Activated CD8-positive, alpha-beta memory T cell treated with anti-CD3 and anti-CD28 coated beads, Interleukin-2, amount 50 U/mL, for 1 hour (primary cell): ENCODE results near the gene ADAD2.

Experiments
- DNase-seq: peaks from one replicate; pipeline ENCODE4 v3.0.0-alpha.2; 2020; ENCODE audit errors: extremely low read depth

The ADAD2 gene

DNA sequence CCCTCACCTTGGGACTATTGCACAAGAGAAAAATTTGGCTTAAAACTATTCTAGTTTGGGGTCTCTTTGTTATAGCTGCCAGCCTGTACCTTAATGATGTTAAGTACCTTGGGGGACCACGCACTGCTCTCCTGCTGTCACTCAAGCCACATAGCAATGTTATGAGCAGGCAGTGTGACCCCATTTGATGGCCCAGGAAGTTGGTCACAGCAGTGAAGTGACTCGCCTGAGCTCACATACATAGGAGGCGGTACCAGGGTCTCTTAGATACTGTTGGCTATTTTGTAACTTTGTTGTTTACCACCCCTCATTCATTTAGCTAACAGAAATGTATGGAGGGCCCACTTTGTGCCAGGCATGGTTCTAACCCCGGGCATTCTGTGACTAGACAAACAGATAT, 32.5 kb downstream of the ADAD2 start:
- DNase-seq, result no peak

DNA sequence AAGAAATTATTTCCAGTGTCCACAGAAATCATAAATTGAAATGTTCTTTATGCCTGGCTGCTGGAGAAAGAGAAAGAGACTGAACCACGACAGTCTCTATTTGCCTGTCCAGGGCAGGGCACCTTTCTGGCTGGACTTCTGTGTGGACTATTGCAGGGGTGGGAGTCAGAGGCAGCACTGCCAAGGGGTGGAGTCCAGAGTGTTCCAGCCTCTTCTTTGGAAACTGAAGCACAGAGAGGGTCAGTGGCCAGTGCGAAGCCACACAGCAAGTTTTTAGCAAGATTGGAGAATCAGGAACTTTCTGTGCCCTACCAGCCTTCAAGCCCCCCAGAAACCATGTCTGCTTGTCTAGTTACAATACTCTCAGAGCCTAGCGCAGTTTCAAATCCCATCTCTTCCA, 33.6 kb downstream of the ADAD2 start:
- no peak for DNase-seq

DNA sequence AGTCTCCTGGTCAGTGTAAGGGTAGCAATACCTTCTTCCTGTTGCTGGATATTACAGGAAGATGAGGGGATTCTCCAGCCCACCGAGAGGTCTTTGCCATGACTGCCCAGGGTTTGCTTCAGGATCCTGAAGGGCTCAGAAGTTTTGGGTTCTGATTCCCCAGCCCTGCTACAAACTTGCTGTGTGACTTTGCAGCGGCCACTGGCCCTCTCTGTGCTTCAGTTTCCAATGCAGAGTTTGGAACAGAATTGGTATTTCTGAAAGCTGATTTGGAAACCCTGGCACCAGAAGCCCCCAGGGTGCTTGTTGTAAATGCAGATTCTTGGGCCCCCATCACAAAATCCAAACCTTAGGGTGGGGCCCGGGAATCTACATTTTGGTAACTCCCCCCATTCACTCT, 34.2 kb downstream of the ADAD2 start:
- DNase-seq, result no peak

DNA sequence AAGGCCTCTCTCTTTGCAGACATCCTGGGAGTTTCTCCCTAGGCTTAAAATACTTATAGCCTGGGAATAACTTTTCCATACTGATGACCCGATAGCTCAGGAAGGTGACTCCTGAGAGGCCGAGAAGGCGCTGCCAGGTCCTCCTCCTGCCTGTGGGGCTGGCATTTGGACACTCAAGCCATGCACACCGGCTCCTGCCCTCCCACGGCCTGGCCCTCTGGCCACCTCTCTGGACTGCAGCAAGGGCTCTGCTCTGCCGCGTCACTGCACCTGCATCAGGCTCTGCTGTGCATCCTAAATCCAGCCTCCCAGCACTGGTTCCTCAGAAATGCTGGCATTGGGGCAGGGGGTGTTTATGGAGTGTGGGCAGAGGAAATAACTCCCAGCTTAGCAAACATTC, 34.6 kb downstream of the ADAD2 start:
- DNase-seq, result no peak

DNA sequence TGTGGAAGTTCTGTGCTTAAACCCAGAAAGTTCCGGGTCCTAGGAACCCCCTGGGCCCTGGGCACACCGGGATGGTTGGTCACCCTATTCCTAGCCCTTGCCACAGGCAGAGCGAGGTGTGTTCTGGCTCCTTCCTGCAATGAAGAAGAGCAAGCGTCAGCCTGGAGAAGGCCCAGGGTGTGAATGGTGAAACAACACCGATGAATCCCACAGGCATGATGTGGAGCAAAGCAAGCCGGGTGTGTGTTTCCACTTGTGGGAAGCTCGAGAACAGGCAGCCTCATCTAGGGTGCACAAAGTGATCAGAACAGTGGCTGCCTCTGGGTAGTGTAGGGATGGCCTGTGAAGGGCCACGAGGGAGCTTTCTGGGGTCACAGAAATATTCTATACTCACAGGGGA, 35.1 kb downstream of the ADAD2 start:
- no peak for DNase-seq

DNA sequence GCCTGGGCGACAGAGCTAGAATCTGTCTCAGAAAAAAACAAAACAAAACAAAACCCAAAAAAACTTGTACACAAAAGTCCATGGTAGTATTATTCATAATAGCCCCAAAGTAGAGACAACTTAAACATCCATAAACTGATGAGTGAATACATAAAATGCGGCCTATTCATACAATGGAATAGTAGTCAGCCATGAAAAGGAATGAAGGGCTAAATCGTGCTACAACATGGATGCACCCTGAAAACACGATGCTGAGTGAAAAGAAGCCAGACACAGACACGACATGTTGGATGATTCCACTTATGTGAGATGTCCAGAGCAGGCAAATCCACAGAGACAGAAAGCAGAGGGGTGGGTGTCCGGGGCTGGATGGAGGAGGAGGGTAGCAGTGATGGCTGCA, 36.6 kb downstream of the ADAD2 start:
- DNase-seq, result no peak

DNA sequence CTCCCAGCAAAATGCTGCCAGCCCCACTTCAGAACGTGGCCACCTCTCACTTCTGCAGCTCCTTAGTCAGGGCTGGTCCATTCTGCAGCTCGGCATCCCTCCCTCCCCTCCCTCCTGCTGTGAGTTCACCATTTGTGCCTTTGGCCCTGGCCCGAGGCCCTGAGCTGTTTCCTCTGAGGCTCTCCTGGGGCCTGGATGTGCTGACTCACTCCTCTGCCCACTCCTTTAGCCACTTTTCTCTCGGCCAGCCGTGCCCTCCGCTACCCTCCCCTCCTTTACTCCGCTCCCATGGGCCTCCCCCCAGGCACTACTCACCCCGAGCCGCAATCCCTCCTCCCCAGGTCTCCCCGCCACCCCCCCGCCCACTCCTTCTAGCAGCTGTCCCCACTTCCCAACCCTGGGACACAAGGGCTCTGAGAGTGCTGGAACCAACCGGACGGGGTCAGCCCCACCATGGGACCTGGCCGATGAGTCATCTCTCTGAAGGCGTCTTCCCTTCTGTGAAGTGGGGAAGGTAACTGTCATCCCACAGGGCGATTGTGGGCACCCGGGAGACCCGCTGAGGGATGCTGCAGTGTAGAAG, 37.4 kb downstream of the ADAD2 start:
- DNase-seq, result no peak

DNA sequence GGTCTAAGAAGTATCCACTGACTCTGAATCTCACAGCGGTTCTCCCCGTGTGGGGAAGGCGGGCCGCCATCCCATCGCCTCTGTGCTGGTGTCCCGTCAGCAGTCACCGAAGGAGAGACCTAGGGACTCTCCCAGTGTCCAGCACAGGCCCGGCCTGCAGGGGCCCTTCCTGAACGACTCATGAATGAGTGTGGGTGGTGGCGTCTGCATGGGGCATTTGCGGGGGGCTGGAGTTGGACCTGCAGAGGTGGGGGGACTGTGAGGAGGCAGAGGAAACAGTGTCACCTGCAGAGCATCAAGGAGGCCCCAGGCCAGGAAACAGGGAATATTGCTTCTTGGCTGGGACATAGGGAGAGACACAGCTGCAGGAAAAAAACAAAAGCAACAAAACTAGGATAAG, 38.5 kb downstream of the ADAD2 start:
- DNase-seq, result no peak

DNA sequence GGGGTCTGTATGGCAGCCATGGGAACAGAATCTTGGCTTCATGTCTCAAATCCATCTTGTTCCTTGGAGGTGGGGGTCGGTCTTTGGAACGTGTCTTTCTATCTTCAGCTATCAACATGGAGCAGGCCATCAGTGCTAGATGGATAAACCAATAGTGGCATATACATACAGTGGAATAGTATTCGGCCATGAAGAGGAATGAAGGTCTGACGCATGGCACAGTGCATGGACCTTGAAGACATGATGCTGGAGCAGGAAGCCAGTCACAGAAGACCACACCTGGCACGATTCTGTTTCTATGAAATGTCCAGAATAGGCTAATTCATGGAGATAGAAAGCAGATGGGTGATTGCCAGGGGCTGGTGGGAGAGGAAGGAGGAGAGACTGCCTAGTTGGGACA, 41.1 kb downstream of the ADAD2 start:
- no peak for DNase-seq

DNA sequence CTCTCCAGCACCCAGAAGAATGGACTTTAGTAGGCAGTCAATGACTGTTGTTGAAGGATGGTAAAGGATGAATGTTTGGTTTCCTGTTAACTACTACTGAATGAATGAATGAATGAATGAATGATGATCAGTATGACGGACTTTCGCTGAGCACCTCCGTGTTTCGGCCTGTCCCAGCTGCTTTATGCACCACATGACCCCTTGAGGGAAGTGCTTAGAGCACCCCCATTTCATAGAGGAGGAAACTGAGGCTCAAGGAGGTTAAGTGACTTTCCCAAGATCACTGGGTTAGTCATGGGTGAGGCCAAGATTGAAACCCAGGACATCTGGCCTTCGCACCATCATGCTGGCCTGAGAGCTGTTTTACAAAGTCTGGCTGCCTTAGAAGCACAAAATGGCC, 42.0 kb downstream of the ADAD2 start:
- DNase-seq, result no peak

DNA sequence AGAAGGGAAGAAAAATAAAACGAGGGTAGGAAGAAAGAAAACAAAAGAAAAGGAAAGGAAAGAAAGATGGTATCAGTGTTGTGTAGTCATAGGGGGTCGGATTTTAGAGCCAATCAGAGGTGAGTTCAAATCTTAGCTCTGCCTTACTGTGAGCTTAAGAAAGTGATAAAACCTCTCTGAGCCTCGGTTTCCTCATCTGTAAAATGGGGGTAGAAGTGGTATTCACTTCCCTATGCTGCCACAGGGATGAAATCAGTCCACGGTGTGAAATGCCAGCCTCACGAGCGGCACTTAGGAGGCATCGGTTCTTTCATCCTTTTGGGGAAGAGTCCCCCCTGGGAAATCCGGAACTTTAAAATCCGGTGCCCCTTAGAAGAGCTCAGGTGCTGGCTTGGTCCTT, 42.8 kb downstream of the ADAD2 start:
- no peak for DNase-seq

DNA sequence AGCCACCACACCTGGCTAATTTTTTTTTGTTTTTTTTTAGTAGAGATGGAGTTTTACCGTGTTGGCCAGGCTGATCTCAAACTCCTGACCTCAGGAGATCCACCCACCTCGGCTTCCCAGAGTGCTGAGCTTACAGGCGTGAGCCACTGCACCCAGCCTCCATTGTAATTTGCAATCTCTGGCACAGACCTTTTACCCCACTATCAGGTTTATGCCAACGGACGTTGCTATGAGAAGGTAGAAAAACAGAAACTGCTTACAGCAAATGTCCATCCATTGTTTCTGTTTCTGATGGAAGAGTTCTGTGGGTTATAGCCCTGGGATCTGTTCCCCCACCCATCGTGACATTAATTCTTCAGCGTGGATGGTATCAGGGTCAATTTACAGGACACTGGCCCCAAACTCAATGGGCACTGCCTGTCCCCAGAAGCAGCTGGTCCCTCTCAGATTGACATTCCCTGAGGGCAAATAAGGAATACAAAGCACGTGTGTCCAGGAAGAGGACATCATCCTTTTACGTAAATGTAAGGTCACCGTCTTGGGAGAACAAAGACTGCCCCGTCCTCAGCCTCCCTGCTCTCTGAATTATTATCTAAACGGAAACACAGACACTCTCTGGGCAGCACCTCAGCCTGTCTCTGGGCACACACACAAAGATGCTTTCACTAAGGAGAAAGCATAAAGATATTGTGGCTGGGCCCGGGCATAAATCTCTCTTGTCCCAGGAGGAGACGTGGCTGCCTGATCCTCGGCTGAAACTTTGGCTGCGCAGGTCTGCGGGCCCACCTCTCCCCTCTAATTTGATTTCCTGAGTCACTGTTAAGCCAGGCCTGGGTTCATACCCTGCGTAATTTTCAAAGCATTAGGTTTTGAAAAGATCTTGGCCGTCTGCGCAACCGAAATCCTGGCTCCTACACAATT, 43.6 kb downstream of the ADAD2 start:
- no peak for DNase-seq

DNA sequence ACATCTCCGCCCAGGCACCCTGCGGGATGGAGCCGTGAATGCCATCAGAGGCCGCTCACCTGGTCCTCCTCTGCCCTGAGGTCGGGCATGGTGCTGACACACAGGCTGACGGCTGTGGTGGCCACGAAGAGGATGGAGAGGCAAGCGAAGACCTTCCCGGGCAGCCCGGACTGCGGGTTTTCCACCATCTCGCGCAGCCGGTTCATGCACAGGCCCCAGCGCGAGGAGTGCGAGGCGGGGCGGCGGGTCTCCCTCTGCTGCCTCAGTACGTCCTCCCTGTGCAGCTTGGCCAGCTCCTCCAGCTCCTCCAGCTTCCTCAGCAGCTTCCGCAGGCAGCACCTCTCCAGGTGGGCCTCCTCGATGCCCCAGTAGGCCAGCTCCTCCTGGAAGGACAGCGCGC, 45.7 kb downstream of the ADAD2 start:
- DNase-seq, result no peak

DNA sequence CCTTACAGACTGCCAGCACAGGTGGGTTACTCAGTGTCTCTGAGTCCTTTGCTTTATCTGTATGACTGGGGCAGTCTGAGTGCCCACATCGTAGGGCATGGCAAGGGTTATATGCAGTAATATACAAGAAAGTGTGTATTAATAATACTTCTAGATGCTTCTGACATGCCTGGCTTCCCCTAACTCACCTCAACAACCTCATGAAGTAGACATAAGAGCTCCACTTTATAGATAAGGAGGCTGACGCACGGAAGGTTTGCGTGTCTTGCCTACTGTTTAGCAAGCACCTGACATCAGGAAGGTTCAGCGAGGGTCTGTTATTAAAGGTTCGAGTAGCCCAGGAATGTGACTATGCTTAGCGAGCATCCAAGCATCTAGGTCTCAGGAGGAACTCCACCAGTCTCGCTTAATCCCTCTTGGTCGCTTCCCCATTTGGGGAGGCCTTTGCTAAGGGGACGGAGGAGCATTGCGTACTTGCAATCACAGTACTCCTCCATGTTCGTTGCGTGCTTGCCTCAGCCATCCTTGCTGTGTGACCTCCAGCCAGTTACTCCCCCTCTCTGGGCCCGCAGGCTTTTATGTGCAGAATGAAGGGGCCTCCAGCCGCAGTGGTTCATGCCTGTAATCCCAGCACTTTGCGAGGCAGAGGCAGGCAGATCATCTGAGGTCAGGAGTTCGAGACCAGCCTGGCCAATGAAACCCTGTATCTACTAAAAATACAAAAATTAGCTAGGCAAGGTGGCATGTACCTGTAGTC, 47.2 kb downstream of the ADAD2 start:
- DNase-seq, result no peak

DNA sequence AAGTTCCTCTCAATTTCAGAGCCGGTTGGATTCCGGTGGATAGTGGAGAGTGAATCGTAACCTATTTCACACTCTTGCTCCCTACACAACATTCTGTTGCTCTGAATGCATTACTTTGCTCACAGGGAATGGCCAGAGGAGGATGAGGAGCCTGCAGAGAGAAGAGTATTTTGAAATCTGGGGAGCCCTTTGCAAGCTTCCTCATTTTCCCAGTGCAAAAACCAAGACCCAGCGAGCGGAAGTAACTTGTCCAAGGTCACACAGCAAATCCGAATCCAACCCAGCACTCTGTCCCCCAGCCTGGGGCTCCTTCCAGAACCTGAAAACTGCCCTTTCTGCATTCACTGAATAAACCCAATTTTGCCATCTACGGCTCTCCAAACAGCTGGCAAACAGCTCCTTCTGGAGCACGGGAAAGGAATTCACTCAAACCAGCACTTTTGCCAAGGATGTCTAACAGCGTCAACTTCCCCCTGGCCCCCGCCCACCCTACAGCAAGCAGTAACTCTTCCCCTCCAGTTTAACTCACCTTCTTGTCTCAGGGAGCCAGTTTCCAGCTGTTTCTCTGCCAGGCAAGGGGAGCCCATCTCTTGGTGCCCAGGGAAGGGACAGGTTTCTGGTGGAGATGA, 48.3 kb downstream of the ADAD2 start:
- DNase-seq, result no peak

DNA sequence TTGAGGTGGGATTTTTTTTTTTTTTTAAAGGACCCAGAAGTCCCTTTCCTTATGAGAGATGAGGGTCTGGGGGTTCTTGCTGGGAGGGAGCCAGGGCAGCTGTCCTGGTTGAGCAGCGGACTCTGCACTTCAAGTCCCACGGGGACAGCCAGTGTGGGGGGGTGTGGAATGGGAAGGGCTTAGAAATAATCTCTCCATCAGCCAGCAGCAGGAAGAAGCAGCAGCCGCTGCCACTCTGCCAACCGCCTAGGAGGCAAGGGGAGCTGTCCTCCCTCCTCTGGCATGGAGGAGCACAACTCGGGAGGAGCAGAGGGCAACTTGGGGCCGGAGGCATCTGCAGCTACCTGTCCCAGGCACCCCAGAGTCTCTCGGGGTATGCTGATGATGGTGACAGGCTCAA, 49.0 kb downstream of the ADAD2 start, which contains the start of gene KCNG4:
TSS of gene KCNG4 (minus strand) at position 104 of the 400 bp plus-strand sequence. CDS start 2,527 bp downstream, outside the sequence.
- no peak for DNase-seq

DNA sequence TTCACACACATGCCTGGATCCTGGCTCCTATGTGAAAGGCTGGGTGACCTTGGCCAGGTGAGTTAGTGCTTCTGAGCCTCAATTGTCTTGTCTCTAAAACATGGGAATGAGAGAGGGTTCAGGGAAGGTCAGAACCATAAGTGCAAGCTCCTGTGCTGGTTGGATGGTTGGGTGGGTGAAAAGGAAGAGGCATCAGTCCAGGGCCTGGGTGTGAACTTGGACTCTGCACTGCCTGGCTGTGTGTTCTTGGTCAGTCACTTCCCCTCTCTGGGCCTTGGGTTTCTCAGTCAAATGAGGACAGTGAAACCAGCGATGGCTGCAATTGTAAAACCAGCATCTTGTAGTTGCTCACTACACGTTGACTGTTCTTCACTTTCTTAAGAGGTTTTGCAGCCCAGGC, 49.5 kb downstream of the ADAD2 start:
- no peak for DNase-seq

DNA sequence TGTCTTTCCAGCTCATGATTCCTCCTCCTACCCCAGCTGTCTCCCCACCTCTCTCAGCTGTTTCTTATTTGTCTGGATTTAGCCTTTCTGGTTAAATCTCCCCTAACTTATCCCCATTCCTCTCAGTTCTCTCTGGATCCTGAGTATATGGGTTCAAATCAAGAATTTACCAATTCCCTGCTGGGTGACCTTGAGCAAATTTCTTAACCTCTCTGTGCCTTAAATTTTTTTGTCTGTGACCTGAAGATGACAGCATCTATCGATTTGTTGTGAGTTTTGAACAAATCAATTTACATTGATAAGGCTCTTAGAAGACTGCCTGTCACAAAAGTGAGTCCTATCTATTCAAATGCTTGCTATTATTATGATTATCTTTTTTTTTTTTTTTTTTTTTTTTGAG, 50.8 kb downstream of the ADAD2 start:
- DNase-seq, result no peak

DNA sequence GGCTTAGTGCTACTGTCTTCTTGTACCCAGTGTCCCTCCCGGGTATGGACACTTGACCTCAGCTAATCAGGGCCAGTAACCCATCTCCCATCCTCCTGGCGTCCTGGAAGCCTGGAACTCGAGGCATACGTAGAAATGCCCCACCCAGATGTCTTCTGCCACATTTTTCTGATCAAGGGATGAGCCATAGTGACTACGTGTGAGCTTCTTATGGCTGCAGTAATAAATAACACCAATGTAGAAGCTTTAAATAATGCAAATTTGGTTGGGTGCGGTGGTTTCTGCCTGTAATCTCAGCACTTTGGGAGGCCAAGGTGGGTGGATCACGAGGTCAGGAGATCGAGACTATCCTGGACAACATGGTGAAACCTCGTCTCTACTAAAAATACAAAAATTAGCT, 51.9 kb downstream of the ADAD2 start:
- no peak for DNase-seq

DNA sequence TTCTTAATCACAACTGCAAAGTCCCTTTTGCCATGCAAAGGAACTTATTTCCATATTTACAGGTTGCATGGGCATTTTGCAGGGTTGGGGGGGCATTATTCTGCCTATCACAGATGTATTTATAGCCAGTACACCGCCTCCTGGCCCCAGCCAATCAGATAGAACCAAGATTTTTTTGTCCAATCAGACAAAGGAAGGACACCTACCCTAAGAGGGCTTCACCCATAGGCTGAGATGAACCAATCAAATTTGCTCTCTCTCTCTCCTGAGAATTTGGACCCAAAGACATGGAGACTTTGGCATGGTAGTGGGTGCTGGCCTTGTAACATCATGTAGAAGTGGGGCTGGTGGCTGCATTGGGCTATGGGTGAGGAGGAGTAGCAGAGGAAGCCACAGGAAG, 52.8 kb downstream of the ADAD2 start:
- no peak for DNase-seq

DNA sequence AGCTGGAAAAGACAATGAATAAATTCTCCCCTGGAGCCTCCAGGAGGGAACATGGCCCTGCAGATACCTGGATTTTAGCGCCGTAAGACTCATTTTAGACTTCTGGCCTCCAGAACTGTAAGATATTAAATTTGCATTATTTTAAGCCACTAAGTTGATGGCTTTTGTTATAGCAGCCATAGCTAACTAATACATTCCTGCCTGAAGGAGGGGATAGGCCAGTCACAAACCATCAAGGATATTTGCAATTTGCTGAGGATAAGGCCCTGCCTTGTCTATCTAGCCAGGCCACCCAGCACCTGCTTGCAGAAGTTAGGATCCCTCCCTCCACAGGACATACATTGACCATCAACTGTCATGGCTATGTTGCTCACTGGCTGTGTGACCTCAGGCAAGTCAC, 53.8 kb downstream of the ADAD2 start:
- no peak for DNase-seq

DNA sequence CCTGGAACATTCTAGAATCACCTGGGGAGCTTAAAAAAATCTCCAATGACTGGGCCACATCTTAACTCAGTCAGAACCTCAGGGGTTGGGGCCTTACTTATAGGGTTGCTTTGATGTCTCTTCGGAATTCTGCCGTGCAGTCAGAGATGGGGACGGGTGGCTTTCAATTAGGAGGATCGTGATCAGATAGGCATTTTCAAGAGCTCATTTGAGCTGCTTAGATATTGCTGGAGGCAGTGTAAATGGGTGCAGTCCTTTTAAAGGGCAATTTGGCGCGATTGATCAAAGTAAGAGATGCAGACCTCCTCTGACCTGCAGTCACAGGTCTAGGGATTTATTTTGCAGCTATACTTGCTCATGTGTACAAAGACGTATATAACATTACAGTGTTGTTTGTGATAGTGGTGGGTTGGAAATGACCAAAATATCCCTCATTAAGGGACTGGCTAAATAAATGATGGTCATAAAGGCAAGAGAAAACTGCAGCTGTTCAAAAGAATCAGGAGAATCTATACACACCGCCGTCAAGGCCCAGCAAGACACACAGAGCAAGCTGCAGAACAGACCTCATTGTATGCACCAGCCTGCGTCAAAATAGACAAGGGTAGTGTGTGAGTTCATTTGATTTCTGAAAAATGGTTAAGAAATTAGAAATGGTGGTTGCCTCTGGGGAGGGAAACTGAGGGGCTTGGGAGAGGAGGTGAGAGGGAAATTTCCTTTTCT, 55.2 kb downstream of the ADAD2 start:
- no peak for DNase-seq
